GM12892 (cell line): Measurements from ENCODE around the gene RNF213.

Source experiments
- DNase-seq: peaks from one replicate; pipeline ENCODE4 v3.0.0; 2011; ENCODE audit not compliant: insufficient read length
- FAIRE-seq: peaks from 2 replicates; lab custom pipeline; 2011; peaks lifted over from hg19 to GRCh38; lab: Jason Lieb, UNC
- POLR2A ChIP-seq: IDR thresholded peaks from 2 replicates; pipeline ENCODE4 v1.6.1; 2011; ENCODE audit warnings: low read depth, low read length, control low read depth
- POLR2AphosphoS5 ChIP-seq: IDR thresholded peaks from 2 replicates; pipeline ENCODE4 v1.6.1; 2011; ENCODE audit warnings: low read depth, low read length, control low read depth
- TAF1 ChIP-seq: IDR thresholded peaks from 2 replicates; pipeline ENCODE4 v1.6.1; 2011; ENCODE audit warnings: low read depth, mild to moderate bottlenecking, control low read depth, low read length, borderline replicate concordance

RNF213 gene

GRCh38 chr17:80219013-80219762 lies 41.5 kb upstream of the RNF213 start:
- TF ChIP-seq POLR2AphosphoS5 (no peak), POLR2A (no peak), TAF1 (no peak)
- FAIRE-seq (peak; percentile 88), DNase-seq (peak; percentile 75)

GRCh38 chr17:80219763-80220053 lies 40.9 kb upstream of the RNF213 start:
- FAIRE-seq (no peak), DNase-seq (peak; percentile 47)
- TF ChIP-seq TAF1 (peak; percentile 24; the same call in 1 of the 2 replicates), POLR2A (no peak)

- peak; percentile 38 for FAIRE-seq
- peak; percentile 92 for DNase-seq
- 0 out of 2 replicates have a peak, but pooled peaks have one; percentile 2 for TF ChIP-seq TAF1
- no peak for TF ChIP-seq POLR2A
These were observed 40.5 kb upstream of the RNF213 start, which contains the start of the genes SGSH and SLC26A11 for GRCh38 chr17:80220054-80220735. SGSH (minus strand) TSS chr17:80220333; CDS start chr17:80220313, 20 bp downstream. SLC26A11 (plus strand) TSS chr17:80220427; CDS start chr17:80221561, 1,134 bp downstream.

- DNase-seq: no peak
- TF ChIP-seq POLR2AphosphoS5: no peak
- TF ChIP-seq TAF1: no peak
- no peak for TF ChIP-seq POLR2A
- no peak for FAIRE-seq
These were observed 39.9 kb upstream of the RNF213 start for GRCh38 chr17:80220736-80221215.

- DNase-seq: no peak
- no peak for FAIRE-seq
These were observed 39.1 kb upstream of the RNF213 start for GRCh38 chr17:80221351-80222105.

GRCh38 chr17:80222376-80223141 lies 38.1 kb upstream of the RNF213 start:
- no peak for DNase-seq
- FAIRE-seq: no peak

More at GRCh38 chr17:80221351-80222105, 39.1 kb upstream of the RNF213 start:
- TF ChIP-seq POLR2AphosphoS5 (no peak), TAF1 (no peak), POLR2A (no peak)

GRCh38 chr17:80223142-80223815 lies 37.4 kb upstream of the RNF213 start:
- DNase-seq (no peak), FAIRE-seq (no peak)
- no peak for TF ChIP-seq TAF1
- no peak for TF ChIP-seq POLR2AphosphoS5
- no peak for TF ChIP-seq POLR2A

More at GRCh38 chr17:80222376-80223141, 38.1 kb upstream of the RNF213 start:
- TF ChIP-seq POLR2A: no peak
- no peak for TF ChIP-seq TAF1
- TF ChIP-seq POLR2AphosphoS5: no peak

- no peak for DNase-seq
- TF ChIP-seq TAF1 (no peak), POLR2AphosphoS5 (no peak), POLR2A (no peak)
- peak; percentile 14 for FAIRE-seq
These were observed 36.7 kb upstream of the RNF213 start for GRCh38 chr17:80223838-80224497.

GRCh38 chr17:80224683-80225082 lies 36.0 kb upstream of the RNF213 start:
- no peak for FAIRE-seq
- DNase-seq: no peak
- no peak for TF ChIP-seq POLR2AphosphoS5
- no peak for TF ChIP-seq POLR2A
- no peak for TF ChIP-seq TAF1
